Peyer's patch (tissue), 4 donors: ENCODE results near the gene SCN5A.

ENCODE experiments used
- CTCF ChIP-seq, 6 experiments: fragments of 450-650 bp in 4 of 6; fragments of 200-600 bp in 2 of 6; sonication (generic) in 1 of 6; IDR thresholded peaks; one replicate each; pipeline ENCODE4 v1.5.1; 2017 to 2019; ENCODE audit warnings: antibody characterized with exemption in 6 of 6, mild to moderate bottlenecking in 3 of 6, moderate library complexity in 1 of 6
- POLR2A ChIP-seq, 2 donors: fragments of 450-650 bp; IDR thresholded peaks; one replicate each; pipeline ENCODE4 v1.5.1; 2017; ENCODE audit warnings: antibody characterized with exemption in 2 of 2, mild to moderate bottlenecking in 2 of 2, moderate library complexity in 2 of 2

GRCh38 chr3:38509732-38510131 is 139.8 kb downstream of the SCN5A start:
- TF ChIP-seq CTCF (IDR thresholded peaks at IDR 0.05) (no peak), POLR2A (IDR thresholded peaks at IDR 0.05) (no peak)
